NCI-H526 (cell line): Measurements from ENCODE around the gene KRTAP2-2.
"Not testable (repeated sequence)": the region's sequence is repeated elsewhere in the genome, so short reads cannot be mapped to it uniquely, and the experiment has no call there.

Source experiments
- DNase-seq, 2 experiments: peaks; one replicate each; lab custom pipeline; 2025; lab: John Stamatoyannopoulos, UW

The KRTAP2-2 gene

DNA sequence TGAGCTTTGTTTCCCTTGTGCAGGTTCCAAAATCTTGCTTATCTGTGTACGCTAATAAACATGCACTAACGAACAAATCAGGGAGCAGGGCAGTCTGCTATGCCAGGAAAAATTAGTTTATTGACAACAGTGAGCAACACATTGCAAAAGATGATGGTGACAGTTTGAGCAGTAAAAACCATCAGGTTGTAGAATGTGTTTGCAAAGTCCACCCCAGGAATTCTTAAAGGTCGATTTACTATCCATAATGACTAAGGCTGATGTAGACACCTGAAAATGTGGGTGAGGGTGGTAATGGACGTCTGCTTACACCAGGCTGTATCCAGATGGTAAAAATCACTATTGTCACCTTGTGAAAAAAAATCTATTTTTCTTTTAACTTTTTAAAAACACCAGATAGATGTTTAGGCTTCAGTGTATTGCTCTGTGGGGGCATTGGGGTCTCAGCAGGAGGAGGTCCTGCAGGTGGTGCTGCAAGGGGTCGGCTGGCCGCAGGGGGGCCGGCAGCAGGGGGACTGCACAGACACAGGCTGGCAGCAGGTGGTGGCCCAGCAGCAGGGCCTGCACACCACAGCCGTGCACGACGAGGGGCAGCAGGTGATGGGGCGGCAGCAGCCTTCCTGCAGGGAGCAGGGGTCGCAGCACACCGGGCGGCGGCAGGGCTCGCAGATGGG, 10.1 kb upstream of the KRTAP2-2 start:
- not testable (repeated sequence) for DNase-seq

- DNase-seq: no peak
Measured at GRCh38 chr17:41064301-41064700, 9.3 kb upstream of the KRTAP2-2 start.

GRCh38 chr17:41063449-41063848, 8.4 kb upstream of the KRTAP2-2 start:
- no peak for DNase-seq

DNA sequence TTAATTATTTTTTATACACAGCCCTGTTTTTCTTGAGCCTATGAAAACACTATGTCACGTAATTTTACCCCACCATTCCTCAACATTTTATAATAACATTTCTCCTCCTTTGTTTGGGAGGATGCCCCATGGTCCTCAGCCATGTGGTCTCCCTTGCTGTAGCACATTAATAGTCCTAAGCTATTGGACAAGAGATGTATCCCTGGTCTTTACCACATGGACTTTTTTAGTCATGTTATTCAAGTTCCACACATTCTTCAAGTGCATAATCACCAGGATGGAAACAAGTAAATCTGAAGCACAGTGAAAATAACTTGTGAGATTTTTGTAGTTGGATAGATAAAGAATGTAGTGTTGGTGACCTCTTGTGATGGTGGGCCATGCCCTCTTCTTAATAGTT, 6.9 kb upstream of the KRTAP2-2 start:
- DNase-seq: no peak

GRCh38 chr17:41060052-41060604, 5.1 kb upstream of the KRTAP2-2 start, which contains the start of gene KRTAP2-3:
Gene KRTAP2-3 (minus strand): TSS chr17:41060114. CDS start chr17:41060050, 64 bp downstream.
- no peak for DNase-seq

DNA sequence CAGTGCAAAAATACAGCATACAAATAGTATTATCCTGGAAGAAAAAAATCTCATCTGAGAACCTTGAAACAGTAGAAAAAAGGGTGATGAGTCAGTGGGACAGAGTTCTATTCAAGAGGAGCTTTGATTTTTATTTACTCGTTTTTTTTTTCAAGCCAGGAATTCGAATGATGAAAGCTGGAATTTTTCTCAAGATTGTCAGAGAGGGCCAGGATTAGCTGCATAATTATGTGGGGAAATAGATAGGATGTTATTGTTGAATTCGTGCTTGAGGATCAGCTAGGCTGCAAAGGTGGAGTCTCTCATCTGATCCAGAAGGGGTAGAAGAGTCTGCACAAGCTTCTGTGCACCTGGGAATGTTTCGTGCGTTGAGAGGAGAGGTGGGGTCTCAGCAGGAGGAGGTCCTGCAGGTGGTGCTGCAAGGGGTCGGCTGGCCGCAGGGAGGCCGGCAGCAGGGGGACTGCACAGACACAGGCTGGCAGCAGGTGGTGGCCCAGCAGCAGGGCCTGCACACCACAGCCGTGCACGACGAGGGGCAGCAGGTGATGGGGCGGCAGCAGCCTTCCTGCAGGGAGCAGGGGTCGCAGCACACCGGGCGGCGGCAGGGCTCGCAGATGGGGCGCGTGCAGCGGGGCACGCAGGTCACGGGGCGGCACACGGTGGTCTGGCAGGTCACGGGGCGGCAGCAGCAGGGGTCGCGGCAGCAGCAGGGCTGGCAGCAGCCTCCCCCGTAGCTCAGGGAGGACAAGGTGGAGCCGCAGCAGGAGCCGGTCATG, 4.4 kb upstream of the KRTAP2-2 start:
- not testable (repeated sequence) for DNase-seq

- DNase-seq: no peak
Measured at GRCh38 chr17:41058741-41059140, 3.7 kb upstream of the KRTAP2-2 start.

DNA sequence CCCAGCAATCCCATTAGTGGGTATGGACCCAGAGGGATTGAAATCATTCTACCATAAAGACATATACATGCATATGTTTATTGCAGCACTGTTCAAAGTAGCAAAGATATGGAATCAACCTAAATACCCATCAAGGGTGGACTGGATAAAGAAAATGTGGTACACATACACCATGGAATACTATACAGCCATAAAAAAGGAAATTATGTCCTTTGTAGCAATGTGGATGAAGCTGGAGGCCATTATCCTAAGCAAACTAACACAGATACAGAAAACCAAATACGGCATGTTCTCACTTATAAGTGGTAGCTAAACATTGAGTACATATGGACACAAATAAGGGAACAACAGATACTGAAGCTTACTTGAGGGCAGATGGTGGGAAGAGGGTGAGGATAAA, 2.5 kb upstream of the KRTAP2-2 start:
- no peak for DNase-seq

GRCh38 chr17:41054556-41054955, 474 bp downstream of the KRTAP2-2 start:
- DNase-seq: not testable (repeated sequence)

DNA sequence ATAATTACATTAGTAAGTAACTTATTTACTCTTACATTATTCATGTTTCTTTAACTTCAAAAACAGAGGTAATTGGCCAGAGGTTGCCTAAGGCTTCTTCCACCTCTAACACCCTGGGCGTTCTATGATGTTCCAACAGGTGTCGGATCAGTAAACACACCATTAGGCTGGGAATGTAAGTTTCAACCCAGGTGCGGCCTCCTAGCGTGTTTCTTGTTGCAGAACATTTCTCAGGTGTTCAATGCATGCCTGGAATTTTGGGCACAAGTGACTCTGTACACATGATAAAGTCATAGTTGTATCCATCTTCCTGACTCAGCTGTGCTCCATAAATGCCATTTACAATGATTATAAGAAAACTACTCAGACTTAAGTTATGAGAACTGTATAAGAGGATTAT, 1.0 kb downstream of the KRTAP2-2 start:
- DNase-seq: no peak

DNA sequence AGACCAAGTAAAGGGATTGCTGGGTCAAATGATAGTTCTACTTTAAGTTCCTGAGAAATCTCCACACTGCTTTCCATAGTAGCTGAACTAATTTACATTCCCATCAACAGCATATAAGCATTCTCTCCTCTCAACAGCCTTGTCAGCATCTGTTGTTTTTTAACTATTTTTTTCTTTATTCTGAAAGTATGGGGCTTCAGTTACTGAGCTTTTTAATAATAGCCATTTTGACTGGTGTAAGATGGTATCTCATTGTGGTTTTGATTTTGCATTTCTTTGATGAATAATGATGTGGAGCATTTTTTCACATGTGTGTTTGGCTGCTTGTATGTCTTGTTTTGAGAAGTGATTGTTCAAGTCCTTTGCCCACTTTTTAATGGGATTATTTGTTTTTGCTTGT, 2.5 kb downstream of the KRTAP2-2 start:
- peak in 1 of 2 experiments; percentile 30 for DNase-seq

GRCh38 chr17:41049110-41049509, 5.9 kb downstream of the KRTAP2-2 start:
- DNase-seq: no peak

GRCh38 chr17:41048441-41048840, 6.6 kb downstream of the KRTAP2-2 start:
- DNase-seq: no peak

- DNase-seq: not testable (repeated sequence)
Measured at GRCh38 chr17:41046735-41047465, 8.1 kb downstream of the KRTAP2-2 start, which contains the start of gene KRTAP2-1. Gene KRTAP2-1 (minus strand): TSS chr17:41047316. CDS start chr17:41047267, 49 bp downstream.

DNA sequence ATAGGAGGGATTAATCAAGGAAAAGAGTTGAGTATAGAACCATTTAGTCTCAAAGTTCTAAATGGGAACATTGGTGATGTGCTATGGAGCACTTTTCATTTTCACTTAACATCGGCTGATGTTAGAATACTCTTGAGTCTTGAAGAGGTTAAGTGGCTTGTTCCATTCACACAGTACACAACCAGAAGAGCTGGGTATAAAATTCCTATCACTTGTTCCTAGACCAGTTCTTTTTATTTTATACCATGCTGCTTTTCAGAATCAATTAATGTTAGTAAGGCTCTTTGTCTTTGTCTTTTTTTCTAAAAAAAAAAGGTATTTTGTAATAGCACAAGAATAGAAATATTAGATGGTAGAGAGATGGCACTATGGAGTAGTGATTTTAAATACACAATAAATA, 12.1 kb downstream of the KRTAP2-2 start:
- DNase-seq: no peak

DNA sequence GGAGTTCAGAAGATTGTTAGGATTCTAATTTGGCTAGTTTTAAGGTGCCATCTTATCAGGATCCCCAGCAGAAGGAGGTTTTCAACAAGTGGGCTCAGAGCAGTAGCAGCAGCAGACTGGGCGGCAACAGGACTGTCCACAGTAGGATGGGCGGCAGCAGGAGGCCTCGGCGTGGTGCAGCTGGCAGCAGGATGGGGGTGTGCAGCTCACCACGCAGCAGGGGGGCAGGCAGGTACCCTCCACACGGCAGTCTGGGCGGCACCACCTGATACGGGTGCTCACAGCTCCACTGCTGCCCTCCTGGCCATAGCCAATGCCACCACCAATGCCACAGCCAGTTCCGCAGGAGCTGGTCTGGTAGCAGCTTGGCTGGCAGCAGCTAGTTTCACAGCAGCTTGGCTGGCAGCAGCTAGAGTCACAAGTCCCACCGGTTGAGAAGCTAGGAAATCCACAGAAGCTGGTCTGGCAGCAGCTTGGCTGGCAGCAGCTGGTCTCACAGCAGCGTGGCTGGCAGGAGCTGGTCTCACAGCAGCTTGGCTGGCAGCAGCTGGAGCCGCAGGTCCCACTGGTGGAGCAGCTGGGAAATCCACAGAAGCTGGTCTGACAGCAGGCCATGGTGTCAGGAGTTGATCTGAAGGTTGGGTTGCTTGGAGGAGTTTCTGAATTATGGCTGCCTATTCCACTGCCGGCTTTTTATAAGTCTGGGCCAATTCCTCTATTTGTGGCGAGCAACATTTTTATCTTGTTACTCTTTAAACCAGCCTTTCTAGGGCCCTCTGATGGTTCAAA, 14.1 kb downstream of the KRTAP2-2 start, which contains the start of gene KRTAP1-1:
Gene KRTAP1-1 (minus strand): TSS at position 668 of the 789 bp plus-strand sequence. CDS start 53 bp downstream, at position 615.
- DNase-seq: peak in 1 of 2 experiments; percentile 13

GRCh38 chr17:41037853-41038350, 17.1 kb downstream of the KRTAP2-2 start:
- DNase-seq: no peak

- DNase-seq: not testable (repeated sequence)
Measured at GRCh38 chr17:41034346-41034935, 20.6 kb downstream of the KRTAP2-2 start, which contains the start of gene KRTAP1-3. Gene KRTAP1-3 (minus strand): TSS chr17:41034874. CDS start chr17:41034821, 53 bp downstream.

DNA sequence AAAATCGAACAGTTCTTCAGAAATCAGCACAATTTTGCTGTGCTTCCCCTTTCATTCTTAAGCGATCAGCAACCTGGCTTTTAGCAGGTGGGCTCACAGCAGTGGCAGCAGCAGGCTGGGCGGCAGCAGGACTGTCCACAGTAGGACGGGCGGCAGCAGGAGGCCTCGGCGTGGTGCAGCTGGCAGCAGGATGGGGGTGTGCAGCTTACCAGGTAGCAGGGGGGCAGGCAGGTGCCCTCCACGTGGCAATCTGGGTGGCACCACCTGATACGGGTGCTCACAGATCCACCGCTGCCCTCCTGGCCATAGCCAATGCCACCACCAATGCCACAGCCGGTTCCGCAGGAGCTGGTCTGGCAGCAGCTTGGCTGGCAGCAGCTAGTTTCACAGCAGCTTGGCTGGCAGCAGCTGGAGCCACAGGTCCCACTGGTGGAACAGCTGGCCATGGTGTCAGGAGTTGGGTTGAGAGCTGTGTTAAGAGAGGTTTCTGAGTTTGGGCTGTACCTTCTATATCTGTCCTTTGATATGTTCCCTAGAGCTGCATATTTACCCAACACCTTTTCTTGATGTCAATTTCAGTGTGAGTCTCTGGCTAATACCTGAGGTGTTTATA, 25.3 kb downstream of the KRTAP2-2 start, which contains the start of gene KRTAP1-4:
Gene KRTAP1-4 (minus strand): TSS at position 563 of the 613 bp plus-strand sequence. CDS start 117 bp downstream, at position 446.
- no peak for DNase-seq
